COLO829 (cell line): Measurements from ENCODE around the gene PIP4K2A.
A peak's percentile ranks its signal among the peaks of the same experiment; 100 is the strongest.

ENCODE experiments used
- DNase-seq: peaks from one replicate; pipeline ENCODE4 v3.0.0; 2012; ENCODE audit warnings: low spot score

Gene PIP4K2A

DNA sequence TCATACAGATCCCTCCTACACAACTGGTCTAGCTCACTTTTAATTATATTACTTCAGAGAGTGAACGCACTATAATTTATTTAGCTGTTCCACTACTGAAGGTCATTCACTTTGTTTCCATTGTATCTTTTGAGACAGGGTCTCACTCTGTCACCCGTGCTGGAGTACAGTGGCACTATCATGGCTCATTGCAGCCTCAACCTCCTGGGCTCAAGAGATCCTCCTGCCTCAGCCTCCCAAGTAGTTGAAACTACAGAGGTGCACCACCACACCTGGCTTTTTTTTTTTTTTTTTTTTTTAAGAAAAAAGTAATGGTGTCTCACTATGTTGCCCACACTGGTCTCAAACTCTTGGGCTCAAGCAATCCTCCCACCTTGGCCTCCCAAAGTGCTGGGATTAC is 49.0 kb downstream of the PIP4K2A start:
- no peak for DNase-seq

DNA sequence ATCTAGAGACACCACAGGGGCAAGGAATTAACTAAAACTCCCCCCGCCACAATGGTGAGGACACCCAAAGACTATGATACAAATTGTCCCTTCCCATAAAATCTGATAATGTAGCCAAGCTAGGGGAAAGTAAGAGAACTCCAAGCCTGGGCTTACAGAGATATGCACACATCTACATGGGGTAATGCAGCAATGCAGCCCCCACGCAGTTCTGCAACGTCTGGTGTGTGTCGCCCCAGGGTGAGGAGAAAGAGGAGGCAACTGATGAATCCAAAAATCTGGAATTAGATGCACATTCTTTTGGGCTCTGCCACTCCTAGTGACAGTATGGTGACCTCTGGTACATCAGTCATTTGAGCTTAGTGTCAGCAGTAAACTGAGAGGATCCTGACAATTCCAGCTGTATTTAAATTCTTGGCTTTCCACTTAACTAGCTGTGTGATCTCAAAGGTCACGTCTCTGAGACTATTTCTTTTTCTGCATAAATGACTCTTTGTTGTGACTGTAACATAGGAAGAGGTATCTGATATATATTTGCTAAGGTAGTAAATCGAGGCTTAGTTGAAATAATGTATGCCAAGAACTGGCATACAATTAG is 51.5 kb downstream of the PIP4K2A start:
- DNase-seq, result peak; percentile 44

DNA sequence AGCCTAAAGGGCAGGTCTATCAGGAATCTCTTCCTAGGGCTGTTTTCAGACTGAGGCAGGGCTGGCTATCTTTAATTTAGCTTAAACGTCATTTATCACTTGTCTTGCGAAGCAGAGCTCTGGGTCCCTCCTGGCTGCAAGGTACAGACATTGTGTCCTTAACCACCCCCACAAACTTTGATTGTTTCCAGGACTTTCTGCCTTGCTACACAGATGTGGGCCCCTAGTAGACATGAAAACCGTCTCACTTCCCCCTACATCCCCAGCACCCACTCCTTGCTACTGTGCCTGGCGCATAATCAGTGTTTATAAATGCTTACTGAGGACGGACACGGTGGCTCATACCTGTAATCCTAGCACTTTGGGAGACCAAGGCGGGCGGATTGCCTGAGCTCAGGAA is 54.5 kb downstream of the PIP4K2A start:
- no peak for DNase-seq

DNA sequence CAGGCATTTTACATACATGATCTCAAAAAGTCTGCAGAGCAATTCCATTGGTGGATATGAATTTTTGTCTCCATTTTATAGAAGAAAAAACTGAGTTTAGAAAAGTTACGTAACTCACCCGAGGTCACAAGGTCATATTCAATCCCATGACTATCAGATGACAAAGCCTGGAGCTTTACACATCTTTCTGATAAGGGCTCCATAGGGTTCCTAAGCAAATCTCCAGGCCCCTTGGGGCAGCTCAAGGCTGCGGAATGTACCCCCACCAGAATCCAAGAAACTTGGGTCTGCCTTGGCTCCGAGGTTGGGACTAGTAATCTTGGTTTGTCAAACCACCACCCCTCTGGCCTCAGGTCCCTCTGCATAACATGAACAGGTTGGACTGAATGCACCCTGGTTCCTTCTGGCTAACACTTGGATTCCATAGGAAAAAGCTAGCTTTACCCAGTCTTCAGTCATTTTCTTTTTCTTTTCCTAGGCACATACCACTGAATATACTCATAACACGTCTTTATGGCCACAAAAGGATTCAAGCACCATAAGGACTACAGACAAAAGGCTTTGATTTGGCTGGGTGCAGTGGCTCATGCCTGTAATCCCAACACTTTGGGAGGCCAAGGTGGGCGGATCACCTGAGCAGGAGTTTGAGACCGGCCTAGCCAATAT is 55.5 kb downstream of the PIP4K2A start:
- no peak for DNase-seq

DNA sequence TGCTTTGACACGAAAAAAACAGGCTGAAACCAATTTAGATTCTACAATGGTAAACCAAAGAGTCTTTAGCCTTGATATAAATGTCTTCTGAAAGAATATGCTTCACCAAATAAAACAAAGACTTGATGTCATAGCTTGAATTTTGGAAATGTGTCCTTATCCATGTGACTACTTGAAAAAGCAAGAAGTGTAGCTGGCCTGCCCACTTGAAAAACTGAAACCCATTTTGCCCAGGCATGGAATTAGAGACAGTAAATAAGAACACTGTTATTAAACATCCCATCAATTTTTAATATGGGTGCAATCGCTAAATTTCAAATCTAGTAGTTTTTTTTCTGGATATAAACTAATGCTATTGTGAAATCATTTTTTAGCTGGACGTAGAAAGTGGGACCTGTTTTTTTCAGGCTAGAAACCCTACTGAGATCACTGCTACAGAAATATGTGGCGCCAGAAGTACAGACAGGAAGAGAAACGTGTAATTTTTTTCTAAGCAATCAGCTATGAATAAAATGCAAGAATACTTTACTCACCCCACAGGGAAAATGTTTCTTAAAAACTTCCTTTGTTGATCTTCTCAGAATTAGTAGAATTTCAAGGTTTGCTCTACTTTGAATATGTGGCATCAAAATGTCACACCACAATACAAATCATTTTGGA is 56.7 kb downstream of the PIP4K2A start:
- DNase-seq, result no peak

DNA sequence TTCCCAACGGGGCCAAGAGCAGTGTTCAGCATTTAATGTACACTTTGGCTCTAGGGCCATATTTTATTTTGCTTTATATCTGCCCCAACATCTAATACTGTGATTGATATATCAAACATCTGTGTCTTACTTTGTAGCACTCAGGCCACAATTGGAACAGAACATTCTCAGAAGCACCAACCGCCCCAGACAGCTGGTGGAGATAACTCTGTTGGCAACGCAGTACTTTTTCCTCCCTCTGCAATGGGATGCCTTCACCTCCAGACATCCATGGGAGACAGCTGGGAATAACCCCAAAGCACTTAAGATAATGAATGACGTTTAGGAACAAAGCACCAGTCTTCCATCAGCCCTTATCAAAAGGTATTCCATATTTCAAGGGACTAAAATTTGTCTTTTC is 57.4 kb downstream of the PIP4K2A start:
- no peak for DNase-seq

DNA sequence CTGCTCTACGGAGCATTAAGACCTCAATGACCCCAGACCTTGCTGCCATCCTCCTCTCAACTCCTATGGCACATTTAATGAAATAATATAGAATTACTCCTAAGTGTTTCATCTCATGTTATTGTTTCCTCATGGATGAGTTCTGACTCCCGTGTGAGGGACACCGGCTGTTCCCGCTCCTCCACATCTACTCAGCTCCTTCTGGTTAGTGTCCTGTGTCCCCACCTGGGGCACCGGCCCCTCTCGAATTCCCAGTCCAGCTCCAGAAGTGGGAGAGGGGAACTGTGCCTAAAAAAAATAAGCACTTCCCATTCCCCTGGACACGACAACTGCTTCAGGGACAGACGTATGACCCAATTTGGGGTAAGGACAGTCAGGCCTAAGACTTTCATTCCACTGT is 58.3 kb downstream of the PIP4K2A start:
- no peak for DNase-seq

DNA sequence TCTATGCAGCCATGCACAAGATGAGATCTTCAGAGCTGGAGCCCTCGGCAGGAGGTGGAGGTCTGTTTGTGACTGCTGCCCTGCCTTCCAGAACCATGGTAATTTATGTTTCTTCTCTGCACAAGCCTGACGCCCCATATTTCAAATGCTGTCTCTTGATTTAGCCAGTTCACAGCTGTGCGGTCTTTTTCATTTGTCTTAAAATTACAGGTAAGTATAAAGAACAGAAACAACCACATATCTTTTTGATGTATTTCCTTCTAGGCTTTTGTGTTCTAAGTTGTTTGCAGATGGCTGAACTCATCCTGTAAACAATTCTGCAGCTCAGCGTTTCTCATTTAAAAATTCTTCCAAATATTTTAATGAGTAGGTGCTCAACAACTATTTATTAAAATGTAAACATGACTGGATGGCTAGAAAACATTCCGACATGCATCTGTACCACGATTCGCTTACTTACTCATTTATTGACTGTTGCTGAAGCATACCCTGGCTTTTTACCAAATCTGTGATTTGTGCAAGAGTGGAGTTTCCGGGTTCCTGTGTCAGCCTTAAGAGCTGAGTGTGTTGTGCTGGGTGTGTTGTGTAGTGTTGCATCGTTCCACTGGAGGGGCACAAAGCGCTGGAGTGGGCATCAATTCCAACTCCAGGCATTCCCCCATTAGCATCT is 58.9 kb downstream of the PIP4K2A start:
- no peak for DNase-seq

DNA sequence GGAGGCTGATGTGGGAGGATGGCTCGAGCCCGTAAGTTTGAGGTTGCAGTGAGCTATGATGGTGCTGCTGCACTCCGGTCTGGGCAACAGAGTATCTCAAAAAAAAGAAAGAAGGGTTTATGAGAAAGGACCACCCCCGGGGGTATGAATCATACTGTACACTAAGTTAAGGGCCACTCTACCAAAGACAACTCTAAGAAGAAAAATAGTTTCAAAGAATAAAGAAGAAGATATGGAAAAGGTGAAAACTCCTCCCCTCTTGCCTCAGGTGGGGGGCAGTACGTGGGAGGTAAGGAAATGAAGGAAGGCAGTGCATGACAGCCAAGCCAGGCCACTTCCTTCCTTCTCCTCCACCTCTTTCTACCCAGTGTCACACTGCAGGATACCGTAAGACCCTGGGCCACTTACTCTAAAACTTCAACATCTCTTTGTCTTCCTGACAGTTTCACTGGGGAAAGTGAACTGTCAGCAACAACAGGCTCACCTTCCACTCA is 61.3 kb downstream of the PIP4K2A start:
- DNase-seq, result no peak

DNA sequence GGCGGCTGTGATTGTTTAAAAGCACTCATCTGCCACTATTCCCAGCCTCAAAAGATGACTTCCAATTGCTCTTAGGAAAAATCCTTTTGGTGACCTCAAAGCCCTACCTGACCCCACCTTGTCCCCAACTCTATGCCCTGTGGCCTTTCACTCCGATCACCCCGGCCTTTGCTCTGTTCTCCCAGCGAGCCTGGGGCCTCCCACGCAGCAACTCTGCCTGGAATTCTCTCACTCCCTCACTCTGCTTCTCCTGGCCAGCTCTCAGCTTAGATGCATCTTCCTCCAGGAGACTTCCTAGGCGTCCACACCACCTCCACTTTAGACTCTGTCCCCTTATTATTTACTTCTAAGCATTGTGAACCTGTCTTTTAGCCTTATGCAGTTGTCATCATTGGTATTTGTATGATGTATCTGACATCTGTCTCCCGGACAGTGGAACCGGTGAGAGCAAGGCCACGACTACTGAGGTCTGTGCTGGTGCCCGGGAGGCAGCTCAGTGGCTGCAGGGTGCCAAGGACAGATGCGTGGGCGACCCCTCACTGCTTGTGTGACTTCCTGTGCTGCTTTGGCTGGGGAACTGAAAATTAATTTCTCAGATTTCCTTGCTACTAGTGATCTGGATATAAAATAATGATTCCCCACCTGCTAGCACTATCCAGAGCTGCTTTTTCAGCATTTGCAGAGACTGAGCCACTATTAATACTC is 63.0 kb downstream of the PIP4K2A start:
- no peak for DNase-seq

DNA sequence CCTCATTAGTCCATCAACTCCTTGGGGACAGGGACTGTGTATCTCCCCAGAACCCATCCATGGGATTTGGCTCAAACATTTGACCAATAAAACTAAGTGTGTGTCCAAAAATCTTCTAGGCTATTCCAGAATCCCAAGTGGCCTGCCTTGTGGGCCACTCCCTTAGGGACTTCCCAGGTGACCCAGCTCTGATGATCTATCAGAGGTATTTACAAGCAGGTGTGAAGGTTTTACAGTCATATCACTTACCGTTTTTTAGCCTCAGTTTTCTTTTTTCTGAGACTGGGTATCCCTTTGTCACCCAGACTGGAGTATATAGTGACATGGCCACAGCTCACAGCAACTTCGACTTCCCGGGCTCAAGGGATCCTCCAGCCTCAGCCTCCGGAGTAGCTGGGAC is 64.4 kb downstream of the PIP4K2A start:
- no peak for DNase-seq

DNA sequence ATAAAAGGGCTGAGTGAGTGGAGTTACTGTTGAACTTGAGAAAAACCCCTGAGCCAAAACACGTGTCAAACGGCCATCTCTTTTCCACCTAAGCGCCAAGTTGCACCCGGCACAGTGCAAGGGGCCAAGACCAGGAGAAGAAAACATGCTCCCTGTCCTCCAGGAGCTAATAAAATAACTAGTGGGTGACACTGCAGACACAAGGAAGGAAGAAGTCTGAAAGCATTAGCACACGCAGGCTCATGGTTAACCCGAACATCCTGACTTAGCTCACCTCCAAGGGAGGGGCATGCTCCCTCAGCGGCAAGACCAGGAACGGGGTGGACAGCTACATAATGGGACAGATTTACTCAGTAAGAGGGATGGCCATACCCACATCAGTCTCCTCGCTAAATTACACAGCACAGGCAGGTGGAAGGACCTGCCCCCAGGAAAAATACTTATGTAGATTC is 65.0 kb downstream of the PIP4K2A start:
- DNase-seq, result no peak

DNA sequence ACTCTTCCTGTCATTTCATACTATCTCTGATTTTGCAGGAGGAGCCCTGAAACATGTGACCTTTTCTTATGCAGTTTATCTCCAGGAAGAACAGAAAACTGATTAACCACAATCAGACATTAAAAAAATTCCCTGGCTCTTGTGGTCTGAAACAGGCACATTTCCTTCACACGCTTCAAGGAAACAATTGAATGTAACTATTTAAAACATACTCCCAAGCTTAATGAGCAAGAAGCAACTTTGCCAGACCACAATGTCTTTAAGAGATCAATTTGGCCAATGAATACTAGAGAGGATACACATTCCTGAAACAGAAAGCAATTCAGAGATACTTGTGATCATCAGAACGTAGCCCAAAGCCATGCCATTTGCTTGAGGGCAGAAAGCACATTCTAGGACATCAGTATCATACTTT is 65.8 kb downstream of the PIP4K2A start:
- no peak for DNase-seq

DNA sequence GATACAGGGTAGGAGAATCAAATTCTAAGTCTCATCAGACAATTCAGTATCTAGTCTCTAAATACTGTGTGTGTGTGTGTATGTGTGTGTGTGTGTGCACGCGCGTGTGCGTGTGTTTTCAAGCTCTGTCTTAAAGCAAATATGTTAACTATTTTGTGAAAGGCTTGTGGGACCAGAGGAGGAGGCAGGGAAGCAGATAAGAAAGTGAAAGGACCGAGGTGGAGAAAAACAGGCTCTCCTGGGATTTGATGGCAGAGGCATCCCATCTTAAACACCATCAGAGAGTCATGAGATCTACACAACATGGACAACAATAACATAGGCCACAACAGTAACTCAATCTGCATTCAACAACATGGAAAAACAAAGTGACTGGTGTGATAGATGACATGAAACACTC is 67.1 kb downstream of the PIP4K2A start:
- no peak for DNase-seq

DNA sequence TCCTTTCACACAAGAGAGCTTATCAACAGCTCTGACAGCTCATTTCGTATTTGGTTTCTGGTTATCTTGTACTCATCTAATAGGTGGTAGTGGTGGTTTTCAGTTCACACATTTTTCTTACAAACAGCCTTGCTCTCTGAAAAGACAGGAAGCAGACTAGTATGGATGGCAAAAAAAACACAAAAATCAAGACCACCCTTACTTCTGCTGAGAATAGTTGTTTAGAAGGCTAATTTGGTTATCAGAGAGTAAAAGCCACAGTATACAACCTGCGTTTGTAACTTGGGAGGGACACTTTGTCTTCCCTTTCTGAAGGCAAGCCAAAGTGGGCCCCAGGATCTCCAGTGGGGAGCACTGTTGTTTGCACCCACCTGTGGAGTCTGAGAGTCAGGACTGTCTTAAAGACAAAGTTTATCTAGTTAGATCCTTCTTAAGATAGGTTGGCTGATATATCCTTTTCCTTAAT is 68.0 kb downstream of the PIP4K2A start:
- DNase-seq, result no peak

DNA sequence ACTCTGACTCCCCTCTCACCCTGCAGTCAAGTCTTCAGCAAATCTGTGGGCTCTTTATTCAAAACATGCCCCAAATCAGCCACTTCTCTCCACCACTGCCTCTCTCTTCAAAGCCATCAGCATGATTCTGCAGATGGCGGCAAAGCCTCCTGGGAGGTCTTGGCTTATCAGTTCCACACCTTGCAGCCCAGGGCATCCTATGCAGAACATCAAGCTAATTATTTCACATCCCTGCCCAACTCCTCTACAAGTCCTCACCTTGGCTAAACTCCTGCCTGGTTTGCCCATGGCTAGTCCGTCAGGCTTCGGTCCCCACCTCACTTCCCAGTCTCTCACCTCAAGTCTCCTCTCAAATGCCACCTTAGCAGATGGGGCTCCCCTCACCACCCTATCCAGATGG is 70.2 kb downstream of the PIP4K2A start:
- no peak for DNase-seq

DNA sequence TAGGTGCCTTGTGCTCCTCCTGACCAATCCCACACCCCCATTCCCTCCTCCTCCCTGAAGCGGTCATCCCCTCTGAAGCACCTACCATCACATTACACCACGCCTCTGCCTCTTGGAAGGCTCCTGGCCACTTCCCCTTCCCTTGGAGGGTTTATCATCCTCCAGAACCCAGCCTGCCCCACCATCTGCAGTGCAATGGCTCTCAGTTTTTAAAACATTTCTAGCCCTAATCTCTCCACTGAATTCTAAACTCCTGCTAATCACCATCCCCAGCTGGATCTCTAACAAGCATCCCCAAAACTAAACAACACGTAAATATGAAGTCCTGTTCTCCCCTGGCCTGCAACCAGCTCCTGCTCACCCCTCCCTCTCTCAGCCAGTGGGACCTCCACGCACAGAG is 70.6 kb downstream of the PIP4K2A start:
- DNase-seq, result no peak

DNA sequence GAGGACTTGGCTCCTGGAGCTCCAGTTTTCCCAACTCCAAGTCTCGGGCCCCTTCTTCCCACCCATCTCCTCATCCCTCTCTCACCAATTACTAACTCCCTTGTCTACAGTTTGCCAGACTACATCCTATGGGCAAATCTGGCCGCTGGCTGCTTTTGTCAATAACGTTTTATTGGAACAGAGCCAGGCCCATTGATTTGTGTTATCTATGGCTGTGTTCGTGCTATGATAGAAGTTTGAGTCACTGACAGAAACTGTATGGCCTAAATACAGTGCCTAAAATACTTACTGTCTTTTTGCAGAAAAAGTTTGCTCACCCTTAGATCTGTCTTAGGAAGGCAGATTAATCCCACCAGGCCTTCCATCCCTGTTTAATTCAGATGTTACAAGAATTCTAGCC is 71.3 kb downstream of the PIP4K2A start:
- DNase-seq, result no peak

DNA sequence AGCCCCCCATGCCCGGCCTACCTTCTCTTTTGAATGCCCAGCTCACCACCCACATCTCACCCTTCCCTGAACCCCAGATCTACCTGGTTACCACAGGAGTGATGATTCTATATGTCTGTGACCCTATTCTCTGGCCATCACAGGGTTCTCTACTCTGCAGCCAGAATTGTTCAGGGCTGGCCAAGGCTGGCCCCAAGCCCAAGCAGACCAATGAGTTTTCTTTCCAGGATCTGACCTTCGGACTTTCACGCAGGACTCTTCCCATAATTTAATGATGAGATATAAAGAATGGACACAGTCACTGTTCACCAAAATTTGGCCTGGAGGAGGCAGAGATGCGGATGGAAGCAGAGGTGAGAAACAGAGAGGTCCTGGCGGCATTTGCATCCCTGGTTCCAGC is 72.6 kb downstream of the PIP4K2A start:
- DNase-seq, result no peak

DNA sequence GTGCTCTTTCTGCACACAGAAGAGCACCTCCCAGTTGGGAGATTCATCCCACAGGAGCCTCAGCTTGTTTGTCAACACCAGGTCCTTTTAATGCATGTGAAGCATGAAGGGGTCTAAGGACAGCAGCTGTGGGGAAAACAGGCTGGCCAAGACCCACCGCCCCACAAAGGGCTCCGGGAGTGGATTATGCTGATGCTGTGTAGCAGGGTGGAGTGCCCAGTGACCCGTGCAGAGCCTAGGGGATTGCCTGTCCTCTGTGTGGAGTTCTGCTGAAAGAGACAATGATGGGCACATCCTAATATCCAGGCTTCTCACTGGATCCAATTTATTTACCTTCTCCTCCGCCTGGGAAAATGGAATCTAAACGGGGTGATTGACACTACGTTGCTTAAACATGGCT is 74.0 kb downstream of the PIP4K2A start:
- DNase-seq, result no peak

DNA sequence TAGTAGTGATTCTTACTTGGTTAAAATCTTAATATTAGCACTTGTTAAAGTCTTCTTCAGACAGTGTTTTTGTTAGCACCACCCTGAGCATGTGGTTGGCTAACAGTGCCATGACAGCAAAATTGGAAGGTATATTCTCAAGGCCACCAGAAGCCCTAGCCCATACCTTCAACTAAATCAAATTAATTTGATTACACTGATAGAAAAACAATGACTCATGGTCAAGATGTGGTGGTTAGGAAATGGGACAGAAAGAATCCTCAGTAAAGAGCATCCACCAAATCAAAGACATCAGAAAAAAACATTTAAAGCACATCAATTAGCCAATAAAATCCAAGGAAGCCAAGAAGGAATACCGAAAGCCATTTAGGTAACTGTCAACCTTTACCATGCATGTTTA is 75.5 kb downstream of the PIP4K2A start:
- no peak for DNase-seq

DNA sequence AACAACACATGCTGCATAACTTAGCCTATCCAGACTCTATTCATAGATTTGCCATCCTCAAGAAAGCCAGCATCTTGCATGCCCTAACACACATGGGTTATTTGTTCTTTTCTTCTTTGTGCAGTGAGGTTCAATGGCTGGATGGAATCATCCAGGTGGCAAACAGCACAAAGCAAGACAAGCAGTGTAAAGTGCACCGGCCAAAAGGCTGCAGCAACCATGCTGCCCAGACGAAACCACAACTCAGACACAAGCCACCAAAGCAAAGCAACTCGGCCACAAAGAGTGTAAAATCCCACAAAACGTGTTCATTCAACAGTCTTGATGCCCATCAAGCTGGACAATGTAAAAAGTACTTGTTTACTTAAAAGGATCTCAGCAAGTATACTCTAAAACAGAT is 76.9 kb downstream of the PIP4K2A start:
- no peak for DNase-seq
